Glutamatergic neuron (in vitro differentiated cells): ENCODE measurements around the gene PRRG1. TPM values are rescaled to one million over a fixed set of nuclear protein-coding genes. Genes with fewer than 3 reads are reported as not detected.

ENCODE experiments used
- DNase-seq: peaks from one replicate; pipeline ENCODE4 v3.0.0; 2022
- H3K27ac Mint-ChIP-seq: one replicate; pipeline ENCODE4 v1.8.0; 2020; ENCODE audit warnings: mild to moderate bottlenecking, mixed read lengths, inconsistent platforms; ENCODE audit not compliant: unreplicated experiment
- H3K27me3 Mint-ChIP-seq: one replicate; pipeline ENCODE4 v1.8.0; 2020; ENCODE audit warnings: mild to moderate bottlenecking, moderate library complexity, mixed read lengths, inconsistent platforms; ENCODE audit not compliant: unreplicated experiment
- H3K36me3 Mint-ChIP-seq: one replicate; pipeline ENCODE4 v1.8.0; 2020; ENCODE audit warnings: mild to moderate bottlenecking, mixed read lengths, inconsistent platforms; ENCODE audit not compliant: unreplicated experiment
- H3K4me1 Mint-ChIP-seq: one replicate; pipeline ENCODE4 v1.8.0; 2020; ENCODE audit warnings: mild to moderate bottlenecking, low read depth, mixed read lengths, inconsistent platforms; ENCODE audit not compliant: unreplicated experiment
- H3K4me3 Mint-ChIP-seq: one replicate; pipeline ENCODE4 v1.8.0; 2020; ENCODE audit warnings: mild to moderate bottlenecking, mixed read lengths, inconsistent platforms; ENCODE audit not compliant: unreplicated experiment
- H3K9me3 Mint-ChIP-seq: one replicate; pipeline ENCODE4 v1.8.0; 2020; ENCODE audit warnings: mild to moderate bottlenecking, moderate library complexity, mixed read lengths, inconsistent platforms; ENCODE audit not compliant: unreplicated experiment
- total RNA-seq: library from RNA; stranded (reverse); fragmentation: NEBNext Ultra II Directional; extraction: Animal tissue kit (Norgen Biotek cat#: 25700); gene quantifications from one replicate; pipeline ENCODE4 v1.2.1, GENCODE V29; 2021; ENCODE audit not compliant: unreplicated experiment
- TF ChIP-seq, protein P1 (sequence below): fragments of 200-600 bp; sonication (generic); IDR thresholded peaks from one replicate; pipeline ENCODE4 v1.5.0; 2021; ENCODE audit not compliant: partially characterized antibody, unreplicated experiment

PRRG1 gene
- total RNA-seq, 1 donor from 2014 or later = 4.4 TPM

DNA sequence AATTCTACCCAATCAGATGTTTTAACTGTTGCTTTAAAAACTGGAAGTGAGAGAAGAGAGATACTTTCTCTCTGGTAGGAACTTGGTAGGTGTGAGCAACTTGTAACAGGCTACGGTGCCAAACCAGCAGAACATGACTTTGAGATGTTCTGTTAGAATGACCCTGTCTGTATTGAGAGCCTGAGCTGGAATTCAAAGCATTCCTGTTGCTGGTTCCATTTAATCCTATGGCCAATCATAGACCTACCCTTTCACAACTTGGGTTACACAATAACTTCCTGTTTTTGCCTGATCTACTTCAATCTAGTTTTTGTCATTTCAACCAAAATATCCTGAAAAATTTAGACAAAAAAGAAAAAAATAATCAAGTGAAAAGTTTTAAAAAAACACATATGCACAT is 1.7 kb upstream of the PRRG1 start:
- no peaks in the 10 kb centered on the region for H3K9me3 Mint-ChIP-seq
- DNase-seq = no peak
- no peak overlapping the region for H3K4me3 Mint-ChIP-seq
- TF ChIP-seq, protein P1, sequence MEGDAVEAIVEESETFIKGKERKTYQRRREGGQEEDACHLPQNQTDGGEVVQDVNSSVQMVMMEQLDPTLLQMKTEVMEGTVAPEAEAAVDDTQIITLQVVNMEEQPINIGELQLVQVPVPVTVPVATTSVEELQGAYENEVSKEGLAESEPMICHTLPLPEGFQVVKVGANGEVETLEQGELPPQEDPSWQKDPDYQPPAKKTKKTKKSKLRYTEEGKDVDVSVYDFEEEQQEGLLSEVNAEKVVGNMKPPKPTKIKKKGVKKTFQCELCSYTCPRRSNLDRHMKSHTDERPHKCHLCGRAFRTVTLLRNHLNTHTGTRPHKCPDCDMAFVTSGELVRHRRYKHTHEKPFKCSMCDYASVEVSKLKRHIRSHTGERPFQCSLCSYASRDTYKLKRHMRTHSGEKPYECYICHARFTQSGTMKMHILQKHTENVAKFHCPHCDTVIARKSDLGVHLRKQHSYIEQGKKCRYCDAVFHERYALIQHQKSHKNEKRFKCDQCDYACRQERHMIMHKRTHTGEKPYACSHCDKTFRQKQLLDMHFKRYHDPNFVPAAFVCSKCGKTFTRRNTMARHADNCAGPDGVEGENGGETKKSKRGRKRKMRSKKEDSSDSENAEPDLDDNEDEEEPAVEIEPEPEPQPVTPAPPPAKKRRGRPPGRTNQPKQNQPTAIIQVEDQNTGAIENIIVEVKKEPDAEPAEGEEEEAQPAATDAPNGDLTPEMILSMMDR = no peak
- H3K27me3 Mint-ChIP-seq = peaks cover 4% of the 10 kb centered on the region
- no peaks in the 10 kb centered on the region for H3K36me3 Mint-ChIP-seq
- H3K4me1 Mint-ChIP-seq = peaks cover 2% of the 10 kb centered on the region
- no peak overlapping the region for H3K27ac Mint-ChIP-seq

DNA sequence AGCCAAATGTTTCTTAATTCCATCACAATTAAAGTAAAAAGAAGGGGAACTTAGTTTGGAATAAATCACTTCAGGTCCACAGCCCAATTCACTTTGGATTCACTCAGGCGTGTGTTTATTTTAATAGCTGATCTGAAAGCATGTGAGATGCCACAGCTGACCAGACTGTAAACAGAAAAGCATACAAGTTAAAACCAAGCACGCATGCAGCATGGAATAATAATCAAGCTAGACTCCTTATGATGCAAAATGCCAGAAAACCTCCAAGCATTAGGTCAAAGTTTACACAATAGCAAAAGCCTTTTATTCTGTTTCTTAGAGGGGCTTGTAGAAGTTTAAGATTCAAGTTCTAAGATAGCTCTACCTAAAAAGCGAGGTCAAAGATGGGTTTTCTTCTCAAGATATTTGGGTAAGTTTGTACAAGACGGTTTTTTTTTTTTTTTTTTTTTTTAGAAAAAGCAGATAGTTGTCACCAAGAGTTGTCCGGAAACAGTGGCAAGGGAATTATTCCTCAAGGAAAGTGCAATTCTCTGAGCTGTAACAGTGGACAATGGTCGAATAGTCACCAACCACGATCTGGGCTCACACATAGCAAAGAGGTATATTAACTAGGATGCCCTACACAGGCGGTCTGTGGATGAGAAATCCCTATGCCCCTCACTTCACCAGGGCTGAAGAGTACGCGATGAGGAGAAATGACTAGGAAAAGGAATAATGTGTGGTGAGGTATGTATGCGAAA is 763 bp upstream of the PRRG1 start:
- Mint-ChIP-seq H3K4me3 (peak overlapping the region; percentile 90), H3K27ac (no peak overlapping the region), H3K36me3 (no peaks in the 10 kb centered on the region), H3K27me3 (peaks cover 4% of the 10 kb centered on the region), H3K4me1 (peaks cover 2% of the 10 kb centered on the region), H3K9me3 (no peaks in the 10 kb centered on the region)
- DNase-seq = no peak
- TF ChIP-seq, protein P1 = no peak

DNA sequence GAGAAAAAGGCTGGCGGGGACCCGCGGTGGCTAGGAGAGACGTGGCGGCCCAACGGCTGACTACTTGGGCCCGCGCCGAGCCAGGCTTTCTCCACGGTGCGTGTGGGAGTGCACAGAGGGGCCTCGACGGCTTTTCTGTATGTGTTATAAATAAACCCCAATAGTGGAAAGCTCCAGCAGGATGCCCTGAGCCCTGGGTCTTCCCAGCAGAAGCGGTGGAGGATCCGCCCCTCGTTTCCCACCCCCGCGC is 268 bp upstream of the PRRG1 start:
- TF ChIP-seq, protein P1 = no peak
- H3K9me3 Mint-ChIP-seq = no peaks in the 10 kb centered on the region
- peak overlapping the region; percentile 90 for H3K4me3 Mint-ChIP-seq
- H3K27ac Mint-ChIP-seq = no peak overlapping the region
- DNase-seq = no peak
- H3K27me3 Mint-ChIP-seq = peaks cover 4% of the 10 kb centered on the region
- H3K36me3 Mint-ChIP-seq = no peaks in the 10 kb centered on the region
- peaks cover 2% of the 10 kb centered on the region for H3K4me1 Mint-ChIP-seq

DNA sequence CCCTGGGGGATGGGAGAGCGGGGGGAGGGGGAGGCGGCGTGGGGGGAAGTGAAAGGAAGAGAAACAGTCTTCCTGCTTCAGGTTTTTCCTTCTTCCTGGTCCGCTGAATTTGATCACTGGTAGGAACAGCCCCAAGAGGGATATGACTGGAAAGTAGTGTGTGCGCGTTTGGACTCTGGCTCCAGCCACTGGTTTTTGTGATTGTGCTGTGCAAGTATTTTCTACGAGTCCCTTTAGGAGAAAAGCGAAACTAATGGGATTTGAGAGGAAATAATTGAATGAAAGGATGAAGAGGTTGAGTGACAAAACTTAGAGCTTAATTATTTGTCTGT is 836 bp downstream of the PRRG1 start:
- peak overlapping the region; percentile 87 for H3K4me3 Mint-ChIP-seq
- no peak overlapping the region for H3K27ac Mint-ChIP-seq
- H3K4me1 Mint-ChIP-seq = peaks cover 2% of the 10 kb centered on the region
- DNase-seq = no peak
- peaks cover 4% of the 10 kb centered on the region for H3K27me3 Mint-ChIP-seq
- H3K9me3 Mint-ChIP-seq = no peaks in the 10 kb centered on the region
- H3K36me3 Mint-ChIP-seq = no peaks in the 10 kb centered on the region
- TF ChIP-seq, protein P1 = no peak

DNA sequence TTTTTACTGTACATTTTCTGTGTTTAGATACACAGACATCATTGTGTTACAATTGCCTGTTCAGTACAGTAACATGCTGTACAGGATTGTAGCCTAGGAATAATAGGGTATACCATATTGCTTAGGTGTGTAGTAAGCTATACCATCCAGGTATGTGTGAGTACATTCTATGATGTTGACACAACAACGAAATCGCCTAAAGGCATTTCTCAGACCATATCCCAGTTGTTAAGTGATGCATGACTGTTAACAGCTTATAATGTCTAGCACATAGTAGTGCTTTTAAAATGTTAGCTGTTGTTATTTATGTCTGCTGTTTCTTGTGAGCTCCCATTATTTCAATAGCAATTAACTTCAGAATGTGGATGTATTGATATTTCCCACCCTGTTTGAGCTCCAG is 4.5 kb downstream of the PRRG1 start:
- TF ChIP-seq, protein P1 = no peak
- Mint-ChIP-seq H3K4me1 (peaks cover 2% of the 10 kb centered on the region), H3K27me3 (peaks cover 4% of the 10 kb centered on the region), H3K36me3 (no peaks in the 10 kb centered on the region), H3K9me3 (no peaks in the 10 kb centered on the region), H3K27ac (no peak overlapping the region), H3K4me3 (no peak overlapping the region)
- no peak for DNase-seq
